ENCODE results near the gene TBL3. TPM values are rescaled to one million over a fixed set of nuclear protein-coding genes. Genes with fewer than 3 reads are reported as not detected.
"Not testable (repeated sequence)": the region's sequence is repeated elsewhere in the genome, so short reads cannot be mapped to it uniquely, and the experiment has no call there.

TBL3 gene
- total RNA-seq, 5 donors from 2014 or later (not counting 1 experiment from before 2014, with no cell fraction given) = 21.1 to 45.6 (median 36.9) TPM

GRCh38 chr16:2009791-2010510, 38.1 kb downstream of the TBL3 start, which contains the start of gene ZNF598:
ZNF598 (minus strand) TSS chr16:2009821.
- Mint-ChIP-seq H3K27me3 (no peaks in the 10 kb centered on the region), H3K27ac (peak within 1 kb of the TSS; percentile 91 to 92), H3K9me3 (no peaks in the 10 kb centered on the region), H3K36me3 (no peaks in the 10 kb centered on the region), H3K4me3 (peak within 1 kb of the TSS; percentile 86 to 88 (median 87)), H3K4me1 (peaks cover 34 to 41% (median 40%) of the 10 kb centered on the region in 3 donors)
- no peaks in the 10 kb centered on the region for H3K27me3 ChIP-seq (replicated peaks in 1 of 2; ENCODE audit: control insufficient read depth in 2 of 2, extremely low read depth in 1 of 2, insufficient read depth in 2 of 2, low read length in 1 of 2)
- POLR2A ChIA-PET = no interaction called here
- no peaks in the 10 kb centered on the region for H3K9me3 ChIP-seq
- H3K36me3 ChIP-seq (ENCODE audit: control insufficient read depth in 2 of 2, extremely low read depth in 1 of 2, insufficient read depth in 1 of 2, low read length in 1 of 2) = peaks cover 3% of the 10 kb centered on the region in 2 donors
- ATAC-seq (replicated peaks in 1 of 4) (peak; percentile 91 to 96 (median 96)), DNase-seq (peak; percentile 42 to 90 (median 70))
- 1% methylated on average over 49 of the region's 52 CpGs for WGBS (ENCODE audit: insufficient coverage)
- CTCF ChIA-PET = no interaction called here
- peaks cover 17 to 49% of the 10 kb centered on the region in 2 experiments for H3K4me1 ChIP-seq (ENCODE audit: control insufficient read depth in 1 of 2, extremely low read depth in 1 of 2, insufficient read depth in 2 of 2, low read length in 2 of 2)
- peak within 1 kb of the TSS; percentile 78 to 84 for H3K4me3 ChIP-seq (ENCODE audit: control insufficient read depth in 1 of 2, extremely low read depth in 1 of 2, low read length in 1 of 2)
- peak within 1 kb of the TSS; percentile 94 for H3K27ac ChIP-seq (ENCODE audit: low read length)

GRCh38 chr16:2011726-2012125, 39.9 kb downstream of the TBL3 start:
- not testable (repeated sequence) for H3K27me3 Mint-ChIP-seq

GRCh38 chr16:2013527-2013926, 41.7 kb downstream of the TBL3 start:
- no peaks in the 10 kb centered on the region for H3K36me3 ChIP-seq (ENCODE audit: control insufficient read depth in 2 of 2, extremely low read depth in 1 of 2, insufficient read depth in 1 of 2, low read length in 1 of 2)
- peaks cover 0 to 13% of the 10 kb centered on the region in 2 experiments for H3K27me3 ChIP-seq (replicated peaks in 1 of 2; ENCODE audit: control insufficient read depth in 2 of 2, extremely low read depth in 1 of 2, insufficient read depth in 2 of 2, low read length in 1 of 2)
- Mint-ChIP-seq H3K27ac (no peak overlapping the region), H3K4me1 (peaks cover 9 to 12% (median 11%) of the 10 kb centered on the region in 3 donors), H3K27me3 (peaks cover 0 to 3% of the 10 kb centered on the region in 2 donors), H3K36me3 (no peaks in the 10 kb centered on the region), H3K9me3 (no peaks in the 10 kb centered on the region), H3K4me3 (no peak overlapping the region)
- ATAC-seq (replicated peaks in 1 of 4) = no peak
- H3K9me3 ChIP-seq = no peaks in the 10 kb centered on the region
- POLR2A ChIA-PET = no interaction called here
- DNase-seq = no peak
- no peak overlapping the region for H3K27ac ChIP-seq (ENCODE audit: low read length)
- peaks cover 10 to 15% of the 10 kb centered on the region in 2 experiments for H3K4me1 ChIP-seq (ENCODE audit: control insufficient read depth in 1 of 2, extremely low read depth in 1 of 2, insufficient read depth in 2 of 2, low read length in 2 of 2)
- WGBS (ENCODE audit: insufficient coverage) = 98% methylated on average over 8 of the region's 15 CpGs
- no peak overlapping the region for H3K4me3 ChIP-seq (ENCODE audit: control insufficient read depth in 1 of 2, extremely low read depth in 1 of 2, low read length in 1 of 2)
- CTCF ChIA-PET = no interaction called here

More at GRCh38 chr16:2011726-2012125, 39.9 kb downstream of the TBL3 start:
- peaks cover 17 to 33% of the 10 kb centered on the region in 2 experiments for H3K4me1 ChIP-seq (ENCODE audit: control insufficient read depth in 1 of 2, extremely low read depth in 1 of 2, insufficient read depth in 2 of 2, low read length in 2 of 2)
- POLR2A ChIA-PET; H3K4me3 ChIP-seq (ENCODE audit: control insufficient read depth in 1 of 2, extremely low read depth in 1 of 2, low read length in 1 of 2); H3K36me3 Mint-ChIP-seq; H3K27ac Mint-ChIP-seq; H3K9me3 ChIP-seq; CTCF ChIA-PET; H3K36me3 ChIP-seq (ENCODE audit: control insufficient read depth in 2 of 2, extremely low read depth in 1 of 2, insufficient read depth in 1 of 2, low read length in 1 of 2); H3K27me3 ChIP-seq (replicated peaks in 1 of 2; ENCODE audit: control insufficient read depth in 2 of 2, extremely low read depth in 1 of 2, insufficient read depth in 2 of 2, low read length in 1 of 2); H3K4me3 Mint-ChIP-seq; DNase-seq; H3K9me3 Mint-ChIP-seq; ATAC-seq (replicated peaks in 1 of 4); H3K27ac ChIP-seq (ENCODE audit: low read length): not testable (repeated sequence)
- 80% methylated on average over 5 of the region's 9 CpGs for WGBS (ENCODE audit: insufficient coverage)
- H3K4me1 Mint-ChIP-seq = peaks cover 26 to 29% (median 27%) of the 10 kb centered on the region in 3 donors

- WGBS (ENCODE audit: insufficient coverage) = 96% methylated on average over 10 of the region's 24 CpGs
- H3K27ac ChIP-seq (ENCODE audit: low read length) = no peak overlapping the region
- DNase-seq = no peak
- Mint-ChIP-seq H3K4me1 (peaks cover 1 to 6% (median 2%) of the 10 kb centered on the region in 3 donors), H3K9me3 (no peaks in the 10 kb centered on the region), H3K36me3 (no peaks in the 10 kb centered on the region), H3K4me3 (no peak overlapping the region), H3K27me3 (peaks cover 3 to 10% of the 10 kb centered on the region in 2 donors), H3K27ac (no peak overlapping the region)
- H3K9me3 ChIP-seq = no peaks in the 10 kb centered on the region
- H3K36me3 ChIP-seq (ENCODE audit: control insufficient read depth in 2 of 2, extremely low read depth in 1 of 2, insufficient read depth in 1 of 2, low read length in 1 of 2) = no peaks in the 10 kb centered on the region
- peaks cover 0 to 30% of the 10 kb centered on the region in 2 experiments for H3K27me3 ChIP-seq (replicated peaks in 1 of 2; ENCODE audit: control insufficient read depth in 2 of 2, extremely low read depth in 1 of 2, insufficient read depth in 2 of 2, low read length in 1 of 2)
- H3K4me1 ChIP-seq (ENCODE audit: control insufficient read depth in 1 of 2, extremely low read depth in 1 of 2, insufficient read depth in 2 of 2, low read length in 2 of 2) = peaks cover under 1 to 9% of the 10 kb centered on the region in 2 experiments
- CTCF ChIA-PET = interaction anchor here in 1 of 2 donors (0.7 kb wide), 1 partner anchor 55 kb away, joined by 3 read pairs; no protein-coding TSS in a partner anchor
- no peak overlapping the region for H3K4me3 ChIP-seq (ENCODE audit: control insufficient read depth in 1 of 2, extremely low read depth in 1 of 2, low read length in 1 of 2)
- no peak for ATAC-seq (replicated peaks in 1 of 4)
- POLR2A ChIA-PET = no interaction called here
Observed at GRCh38 chr16:2015117-2015946, 43.5 kb downstream of the TBL3 start.

GRCh38 chr16:2015947-2016208, 44.0 kb downstream of the TBL3 start:
- H3K4me3 Mint-ChIP-seq = no peak overlapping the region
- no peaks in the 10 kb centered on the region for H3K36me3 ChIP-seq (ENCODE audit: control insufficient read depth in 2 of 2, extremely low read depth in 1 of 2, insufficient read depth in 1 of 2, low read length in 1 of 2)
- peaks cover 3 to 15% of the 10 kb centered on the region in 2 donors for H3K27me3 Mint-ChIP-seq
- ChIA-PET POLR2A (interaction anchor here in 1 of 2 donors (0.6 kb wide), 1 partner anchor 983 kb away, joined by 6 read pairs; no protein-coding TSS in a partner anchor), CTCF (no interaction called here)
- H3K9me3 ChIP-seq = no peaks in the 10 kb centered on the region
- no peaks in the 10 kb centered on the region for H3K9me3 Mint-ChIP-seq
- no peaks in the 10 kb centered on the region for H3K36me3 Mint-ChIP-seq
- WGBS (ENCODE audit: insufficient coverage) = no CpG with 5 or more reads among the region's 7 CpGs
- H3K4me3 ChIP-seq (ENCODE audit: control insufficient read depth in 1 of 2, extremely low read depth in 1 of 2, low read length in 1 of 2) = no peak overlapping the region
- ATAC-seq (replicated peaks in 1 of 4) = no peak
- no peak for DNase-seq
- H3K27me3 ChIP-seq (replicated peaks in 1 of 2; ENCODE audit: control insufficient read depth in 2 of 2, extremely low read depth in 1 of 2, insufficient read depth in 2 of 2, low read length in 1 of 2) = peaks cover 0 to 35% of the 10 kb centered on the region in 2 experiments
- H3K4me1 ChIP-seq (ENCODE audit: control insufficient read depth in 1 of 2, extremely low read depth in 1 of 2, insufficient read depth in 2 of 2, low read length in 2 of 2) = peaks cover 0 to 9% of the 10 kb centered on the region in 2 experiments
- no peak overlapping the region for H3K27ac ChIP-seq (ENCODE audit: low read length)
- peaks cover 0 to 7% (median 2%) of the 10 kb centered on the region in 3 donors for H3K4me1 Mint-ChIP-seq
- H3K27ac Mint-ChIP-seq = no peak overlapping the region

- Mint-ChIP-seq H3K27me3 (peaks cover 4 to 20% of the 10 kb centered on the region in 2 donors), H3K27ac (no peak overlapping the region), H3K9me3 (no peaks in the 10 kb centered on the region), H3K36me3 (no peaks in the 10 kb centered on the region), H3K4me1 (peaks cover 0 to 7% (median 2%) of the 10 kb centered on the region in 3 donors), H3K4me3 (no peak overlapping the region)
- Histone ChIP-seq H3K27me3 (replicated peaks in 1 of 2; ENCODE audit: control insufficient read depth in 2 of 2, extremely low read depth in 1 of 2, insufficient read depth in 2 of 2, low read length in 1 of 2) (peaks cover 0 to 41% of the 10 kb centered on the region in 2 experiments), H3K4me3 (ENCODE audit: control insufficient read depth in 1 of 2, extremely low read depth in 1 of 2, low read length in 1 of 2) (no peak overlapping the region), H3K4me1 (ENCODE audit: control insufficient read depth in 1 of 2, extremely low read depth in 1 of 2, insufficient read depth in 2 of 2, low read length in 2 of 2) (peaks cover 0 to 9% of the 10 kb centered on the region in 2 experiments), H3K36me3 (ENCODE audit: control insufficient read depth in 2 of 2, extremely low read depth in 1 of 2, insufficient read depth in 1 of 2, low read length in 1 of 2) (no peaks in the 10 kb centered on the region), H3K27ac (ENCODE audit: low read length) (no peak overlapping the region), H3K9me3 (no peaks in the 10 kb centered on the region)
- POLR2A ChIA-PET = interaction anchor here in 1 of 2 donors (0.6 kb wide), 1 partner anchor 983 kb away, joined by 6 read pairs; no protein-coding TSS in a partner anchor
- WGBS (ENCODE audit: insufficient coverage) = 48% methylated on average over 12 of the region's 13 CpGs
- CTCF ChIA-PET = no interaction called here
- ATAC-seq (replicated peaks in 1 of 4) (peak in 1 of 4 experiments; percentile 24), DNase-seq (peak in 1 of 35 experiments; percentile 42)
Observed at GRCh38 chr16:2016407-2016922, 44.6 kb downstream of the TBL3 start.
